PC-3 (cell line): ENCODE measurements around the gene IL20. TPM values are rescaled to one million over a fixed set of nuclear protein-coding genes. Genes with fewer than 3 reads are reported as not detected.

Experiments
- ATAC-seq: fragments of 200-7000 bp; cut with Tn5 transposase; 2 replicates; pipeline ENCODE4 v1.9.1; 2020; ENCODE audit warnings: mild to moderate bottlenecking, moderate library complexity
- BruUV-seq: library from RNA; stranded (reverse); fragments of 400-500 nt; replicated peaks from 2 replicates; lab custom pipeline; 2021; lab: Mats Ljungman, UMichigan
- CTCF ChIA-PET: fragments of 300-600 bp; sonication (Branson Sonifier 250); formaldehyde crosslinking; loops from one replicate; lab custom pipeline; 2022; ENCODE audit warnings: antibody characterized with exemption; lab: Charles Lee
- POLR2A ChIA-PET: fragments of 300-600 bp; sonication (Branson Sonifier 250); formaldehyde crosslinking; loops from one replicate; lab custom pipeline; 2022; ENCODE audit warnings: antibody characterized with exemption; ENCODE audit not compliant: unreplicated experiment; lab: Charles Lee
- DNase-seq: peaks from one replicate; pipeline ENCODE4 v3.0.0-alpha.2; 2015
- H2AFZ ChIP-seq: fragments of 300-600 bp; sonication (generic); 2 replicates; pipeline ENCODE4 v1.6.0; 2016; ENCODE audit warnings: antibody characterized with exemption, low read length
- H3F3A ChIP-seq: fragments of 300-600 bp; sonication (generic); one replicate; pipeline ENCODE4 v1.6.0; 2017; ENCODE audit warnings: antibody characterized with exemption, low read length, control low read depth, mild to moderate bottlenecking; ENCODE audit not compliant: unreplicated experiment
- H3K27ac ChIP-seq: fragments of 300-600 bp; sonication (generic); 2 replicates; pipeline ENCODE4 v1.5.1; 2016; ENCODE audit warnings: mild to moderate bottlenecking, low read length
- H3K27me3 ChIP-seq: fragments of 300-600 bp; sonication (generic); 2 replicates; pipeline ENCODE4 v1.6.1; 2016; ENCODE audit warnings: low read length, mixed read lengths
- H3K36me3 ChIP-seq: fragments of 300-600 bp; sonication (generic); 2 replicates; pipeline ENCODE4 v1.6.1; 2016; ENCODE audit warnings: low read depth, mixed run types, low read length, mixed read lengths
- H3K4me1 ChIP-seq: fragments of 300-600 bp; sonication (generic); 2 replicates; pipeline ENCODE4 v1.5.1; 2016; ENCODE audit warnings: low read length; ENCODE audit not compliant: insufficient read depth
- H3K4me2 ChIP-seq: fragments of 300-600 bp; sonication (generic); 2 replicates; pipeline ENCODE4 v1.6.0; 2016; ENCODE audit warnings: low read length
- H3K4me3 ChIP-seq: fragments of 300-600 bp; sonication (generic); 2 replicates; pipeline ENCODE4 v1.5.1; 2016; ENCODE audit warnings: mild to moderate bottlenecking, low read length, mixed read lengths
- H3K79me2 ChIP-seq: fragments of 300-600 bp; sonication (generic); 2 replicates; pipeline ENCODE4 v1.6.1; 2017; ENCODE audit warnings: low read length, mixed read lengths
- H3K9ac ChIP-seq: fragments of 300-600 bp; sonication (generic); 2 replicates; pipeline ENCODE4 v1.6.0; 2016; ENCODE audit warnings: mild to moderate bottlenecking, low read length
- H3K9me2 ChIP-seq: fragments of 300-600 bp; sonication (generic); replicated peaks from 2 replicates; pipeline ENCODE4 v1.6.1; 2016; ENCODE audit warnings: mixed run types, low read length, mixed read lengths
- H3K9me3 ChIP-seq: fragments of 300-600 bp; sonication (generic); 2 replicates; pipeline ENCODE4 v1.6.1; 2016; ENCODE audit warnings: low read length, mixed read lengths
- H4K20me1 ChIP-seq: fragments of 300-600 bp; sonication (generic); 2 replicates; pipeline ENCODE4 v1.6.1; 2016; ENCODE audit warnings: low read length, mixed read lengths
- EZH2 ChIP-seq: fragments of 300-600 bp; sonication (generic); IDR thresholded peaks from one replicate; pipeline ENCODE4 v1.6.1; 2017; ENCODE audit warnings: antibody characterized with exemption, mild to moderate bottlenecking, low read length; ENCODE audit not compliant: unreplicated experiment
- EZH2phosphoT487 ChIP-seq: fragments of 300-600 bp; sonication (generic); IDR thresholded peaks from 2 replicates; pipeline ENCODE4 v1.6.1; 2018; ENCODE audit warnings: mild to moderate bottlenecking, antibody characterized with exemption, low read length, borderline replicate concordance
- intact Hi-C: fragments of 100-400 bp; cut with micrococcal nuclease; formaldehyde crosslinking; loops from 2 replicates; pipeline ENCODE4 v1.9.0; 2023
- total RNA-seq: library from RNA; depleted of rRNA; stranded (reverse); fragments of >200 nt; gene quantifications from 2 replicates; pipeline ENCODE4 v1.2.3, GENCODE V29; 2014
- TF ChIP-seq, protein P1 (sequence below): fragments of 300-600 bp; sonication (generic); conservative IDR thresholded peaks from 2 replicates; pipeline ENCODE4 v1.5.1; 2017; ENCODE audit warnings: antibody characterized with exemption, low read depth, mild to moderate bottlenecking, low read length

IL20 gene
- total RNA-seq, 1 experiment from 2014 or later, result not detected

DNA sequence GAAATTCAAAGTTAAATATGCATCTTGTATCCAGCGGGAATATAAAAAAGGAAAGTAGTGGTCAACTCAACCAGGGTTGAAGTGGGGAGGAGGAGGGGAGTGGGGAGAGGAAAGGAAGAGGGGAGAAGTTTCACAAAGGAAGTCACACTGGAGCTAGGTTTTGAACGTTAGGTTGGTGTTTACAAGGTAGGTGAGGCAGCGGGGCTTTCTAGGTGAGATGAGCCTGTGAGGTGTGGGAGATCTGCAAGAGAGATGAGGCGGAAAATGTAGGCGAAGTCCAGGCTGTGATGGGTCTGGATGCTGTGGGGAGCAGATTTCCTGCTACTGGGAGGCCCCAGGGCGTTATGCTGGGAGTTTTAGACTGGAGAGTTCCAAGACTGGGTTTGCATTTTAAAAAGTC is 36.1 kb upstream of the IL20 start:
- POLR2A ChIA-PET, result no interaction called here
- no peaks in the 10 kb centered on the region for H3K36me3 ChIP-seq
- no peaks in the 10 kb centered on the region for H4K20me1 ChIP-seq
- BruUV-seq, result no TSS peak
- intact Hi-C loops, result no loop called here
- H3F3A ChIP-seq, result no peaks in the 10 kb centered on the region
- no peak overlapping the region for H3K9ac ChIP-seq
- ATAC-seq (no peak), DNase-seq (no peak)
- H3K4me2 ChIP-seq, result no peak overlapping the region
- CTCF ChIA-PET, result no interaction called here
- no peaks in the 10 kb centered on the region for H3K9me3 ChIP-seq
- TF ChIP-seq EZH2phosphoT487 (no peak), EZH2 (no peak)
- TF ChIP-seq, protein P1, sequence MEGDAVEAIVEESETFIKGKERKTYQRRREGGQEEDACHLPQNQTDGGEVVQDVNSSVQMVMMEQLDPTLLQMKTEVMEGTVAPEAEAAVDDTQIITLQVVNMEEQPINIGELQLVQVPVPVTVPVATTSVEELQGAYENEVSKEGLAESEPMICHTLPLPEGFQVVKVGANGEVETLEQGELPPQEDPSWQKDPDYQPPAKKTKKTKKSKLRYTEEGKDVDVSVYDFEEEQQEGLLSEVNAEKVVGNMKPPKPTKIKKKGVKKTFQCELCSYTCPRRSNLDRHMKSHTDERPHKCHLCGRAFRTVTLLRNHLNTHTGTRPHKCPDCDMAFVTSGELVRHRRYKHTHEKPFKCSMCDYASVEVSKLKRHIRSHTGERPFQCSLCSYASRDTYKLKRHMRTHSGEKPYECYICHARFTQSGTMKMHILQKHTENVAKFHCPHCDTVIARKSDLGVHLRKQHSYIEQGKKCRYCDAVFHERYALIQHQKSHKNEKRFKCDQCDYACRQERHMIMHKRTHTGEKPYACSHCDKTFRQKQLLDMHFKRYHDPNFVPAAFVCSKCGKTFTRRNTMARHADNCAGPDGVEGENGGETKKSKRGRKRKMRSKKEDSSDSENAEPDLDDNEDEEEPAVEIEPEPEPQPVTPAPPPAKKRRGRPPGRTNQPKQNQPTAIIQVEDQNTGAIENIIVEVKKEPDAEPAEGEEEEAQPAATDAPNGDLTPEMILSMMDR, result no peak
- H3K4me3 ChIP-seq, result no peak overlapping the region
- H3K4me1 ChIP-seq, result no peaks in the 10 kb centered on the region
- peaks cover 36% of the 10 kb centered on the region for H3K27me3 ChIP-seq
- H3K9me2 ChIP-seq, result no peaks in the 10 kb centered on the region
- H2AFZ ChIP-seq, result no peak overlapping the region
- H3K27ac ChIP-seq, result no peak overlapping the region
- no peaks in the 10 kb centered on the region for H3K79me2 ChIP-seq

DNA sequence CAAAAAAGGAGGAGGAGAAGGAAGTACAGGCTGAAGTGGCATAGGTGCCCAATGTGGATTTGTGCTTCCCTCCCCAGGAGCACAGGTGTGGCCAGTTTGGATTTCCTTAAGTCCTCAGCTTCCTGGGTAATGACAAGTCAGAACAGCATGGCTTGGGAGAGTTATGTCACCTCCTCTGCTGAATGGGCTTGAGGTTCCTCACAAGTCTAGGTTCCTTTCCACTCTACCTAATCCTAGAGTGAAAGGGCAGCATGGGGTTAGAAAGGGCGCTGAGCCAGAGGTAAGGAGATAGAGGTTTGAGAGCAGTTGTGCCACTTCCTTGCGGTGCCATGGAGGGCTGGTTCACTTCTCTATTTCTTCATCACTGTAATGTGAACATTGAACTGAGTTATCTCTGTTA is 35.5 kb upstream of the IL20 start:
- Histone ChIP-seq H4K20me1 (no peaks in the 10 kb centered on the region), H3K27me3 (peaks cover 40% of the 10 kb centered on the region), H3K4me2 (no peak overlapping the region), H3K79me2 (no peaks in the 10 kb centered on the region), H3F3A (no peaks in the 10 kb centered on the region), H3K9ac (no peak overlapping the region), H3K9me2 (no peaks in the 10 kb centered on the region), H3K36me3 (no peaks in the 10 kb centered on the region), H2AFZ (no peak overlapping the region), H3K27ac (no peak overlapping the region), H3K9me3 (no peaks in the 10 kb centered on the region), H3K4me1 (no peaks in the 10 kb centered on the region), H3K4me3 (no peak overlapping the region)
- DNase-seq (no peak), ATAC-seq (no peak)
- BruUV-seq, result no TSS peak
- intact Hi-C loops, result no loop called here
- ChIA-PET CTCF (no interaction called here), POLR2A (no interaction called here)
- TF ChIP-seq EZH2, result no peak

DNA sequence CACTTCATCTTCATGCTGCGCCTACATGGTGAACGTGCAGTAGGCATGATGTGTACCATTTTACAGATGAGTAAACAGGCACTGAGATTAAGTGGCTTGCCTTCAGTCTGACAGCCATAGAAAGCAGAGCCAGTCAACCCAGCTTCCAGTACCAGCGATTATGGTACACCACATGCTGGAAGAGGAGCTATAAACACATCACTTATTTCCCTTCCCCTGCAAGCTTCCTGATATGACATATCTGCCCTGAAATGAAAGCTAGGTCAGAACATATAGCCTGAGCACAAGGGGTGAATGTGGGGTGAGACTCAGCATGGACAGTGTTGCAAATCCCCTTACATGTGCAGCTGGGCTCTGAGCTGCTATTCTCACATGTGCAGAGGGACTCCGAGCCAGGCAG is 33.8 kb upstream of the IL20 start:
- Histone ChIP-seq H3K27me3 (peaks cover 55% of the 10 kb centered on the region), H4K20me1 (no peaks in the 10 kb centered on the region), H3K9me2 (no peaks in the 10 kb centered on the region), H3K9ac (no peak overlapping the region), H3K4me2 (no peak overlapping the region), H2AFZ (no peak overlapping the region), H3K27ac (no peak overlapping the region), H3K4me3 (no peak overlapping the region), H3K79me2 (no peaks in the 10 kb centered on the region), H3K36me3 (no peaks in the 10 kb centered on the region), H3F3A (no peaks in the 10 kb centered on the region), H3K4me1 (no peaks in the 10 kb centered on the region), H3K9me3 (no peaks in the 10 kb centered on the region)
- no peak for TF ChIP-seq EZH2phosphoT487
- TF ChIP-seq, protein P1, result no peak
- no peak for TF ChIP-seq EZH2
- ChIA-PET POLR2A (no interaction called here), CTCF (interaction anchor here (0.5 kb wide), 1 partner anchor 102 kb away, joined by 3 read pairs; no protein-coding TSS in a partner anchor)
- DNase-seq (no peak), ATAC-seq (no peak)
- intact Hi-C loops, result no loop called here
- no TSS peak for BruUV-seq
